ENCODE measurements around the gene TICRR.

GRCh38 chr15:89674526-89674925 lies 99.3 kb downstream of the TICRR start:
- TF ChIP-seq POLR2A (IDR thresholded peaks at IDR 0.05; ENCODE audit: low read length) = no peak
- TF ChIP-seq MYC (IDR thresholded peaks at IDR 0.05; ENCODE audit: borderline replicate concordance, low read length) = no peak
- no peak for TF ChIP-seq RARB (CRISPR knock-in tag; IDR thresholded peaks at IDR 0.05)
- no peak for TF ChIP-seq CTCF (IDR thresholded peaks at IDR 0.05)
